H1 (cell line): ENCODE measurements around the gene ACOT7. TPM values are rescaled to one million over a fixed set of nuclear protein-coding genes. Genes with fewer than 3 reads are reported as not detected.
"Not testable (repeated sequence)": the region's sequence is repeated elsewhere in the genome, so short reads cannot be mapped to it uniquely, and the experiment has no call there.

Experiments
- CTCF ChIA-PET: fragments of 300-600 bp; sonication (Branson Sonifier 250); formaldehyde crosslinking; loops from one replicate; lab custom pipeline; 2021; ENCODE audit not compliant: partially characterized antibody; lab: Charles Lee
- POLR2A ChIA-PET: fragments of 300-600 bp; sonication (Branson Sonifier 250); formaldehyde crosslinking; loops from one replicate; lab custom pipeline; 2021; ENCODE audit warnings: inconsistent platforms; ENCODE audit not compliant: partially characterized antibody; lab: Charles Lee
- DNase-seq, 2 experiments: peaks; one replicate each; pipeline versions ENCODE4 v3.0.0 to v3.0.0-alpha.2; 2010 to 2022; ENCODE audit warnings: low spot score in 2 of 2, low read depth in 1 of 2, mixed read lengths in 1 of 2
- FAIRE-seq: peaks from 2 replicates; lab custom pipeline; 2011; peaks lifted over from hg19 to GRCh38; lab: Jason Lieb, UNC
- H2AFZ ChIP-seq: 2 replicates; pipeline ENCODE4 v1.8.1; 2012; ENCODE audit warnings: low read length, inconsistent platforms
- H2AK5ac ChIP-seq: 2 replicates; pipeline ENCODE4 v1.6.1; 2013; ENCODE audit warnings: low read depth, low read length
- H2BK120ac ChIP-seq: replicated peaks from 2 replicates; pipeline ENCODE3; 2013; ENCODE audit warnings: low read depth, low read length, inconsistent platforms
- H2BK12ac ChIP-seq: 2 replicates; pipeline ENCODE4 v1.6.1; 2013; ENCODE audit warnings: low read depth, low read length
- H2BK15ac ChIP-seq: 2 replicates; pipeline ENCODE4 v1.6.1; 2013; ENCODE audit warnings: low read length
- H2BK20ac ChIP-seq: 2 replicates; pipeline ENCODE4 v1.6.1; 2013; ENCODE audit warnings: low read length
- H2BK5ac ChIP-seq: 2 replicates; pipeline ENCODE4 v1.6.1; 2013; ENCODE audit warnings: low read depth, low read length
- H3K14ac ChIP-seq: 2 replicates; pipeline ENCODE4 v1.6.1; 2013; ENCODE audit warnings: inconsistent platforms; ENCODE audit not compliant: insufficient read length
- H3K18ac ChIP-seq: 2 replicates; pipeline ENCODE4 v1.6.1; 2013; ENCODE audit warnings: low read length; ENCODE audit errors: extremely low read depth
- H3K23ac ChIP-seq: 2 replicates; pipeline ENCODE4 v1.6.1; 2013; ENCODE audit warnings: inconsistent platforms; ENCODE audit not compliant: insufficient read length
- H3K23me2 ChIP-seq: 2 replicates; pipeline ENCODE4 v1.6.1; 2013; ENCODE audit warnings: low read depth, low read length
- H3K27ac ChIP-seq: 2 replicates; pipeline ENCODE4 v1.6.1; 2011; ENCODE audit warnings: low read depth, low read length, inconsistent platforms
- H3K27me3 ChIP-seq, 4 experiments: replicated peaks in 1 of 4; 1 replicate in 1 of 4; 2 replicates in 3 of 4; pipeline versions ENCODE4 v1.6.1 to v1.8.1; 2011 to 2013; ENCODE audit warnings: low read length in 3 of 4, mild to moderate bottlenecking in 3 of 4, inconsistent platforms in 2 of 4, mixed read lengths in 2 of 4, moderate library complexity in 1 of 4; ENCODE audit not compliant: control insufficient read depth in 3 of 4, insufficient read depth in 3 of 4; ENCODE audit errors: extremely low read depth in 1 of 4
- H3K36me3 ChIP-seq, 4 experiments: 2 replicates each; pipeline versions ENCODE4 v1.6.1 to v1.8.1; 2011 to 2013; ENCODE audit warnings: mild to moderate bottlenecking in 4 of 4, low read length in 3 of 4, moderate library complexity in 2 of 4, control low read depth in 1 of 4, inconsistent platforms in 1 of 4; ENCODE audit not compliant: insufficient read depth in 4 of 4, control insufficient read depth in 2 of 4
- H3K4ac ChIP-seq: replicated peaks from 2 replicates; pipeline ENCODE3; 2013; ENCODE audit warnings: low read length, low read depth, mixed read lengths, inconsistent platforms; ENCODE audit not compliant: insufficient read length
- H3K4me1 ChIP-seq, 4 experiments: replicated peaks in 1 of 4; 1 replicate in 1 of 4; 2 replicates in 3 of 4; pipeline versions ENCODE4 v1.6.1 to v1.8.1; 2011 to 2013; ENCODE audit warnings: low read length in 3 of 4, inconsistent platforms in 2 of 4, mixed read lengths in 1 of 4; ENCODE audit not compliant: insufficient read depth in 4 of 4, control insufficient read depth in 3 of 4
- H3K4me2 ChIP-seq, 2 experiments: 2 replicates each; pipeline versions ENCODE4 v1.6.1 to v1.8.1; 2011 to 2013; ENCODE audit warnings: low read depth in 2 of 2, low read length in 2 of 2, control low read depth in 1 of 2, inconsistent platforms in 1 of 2, mild to moderate bottlenecking in 1 of 2; ENCODE audit not compliant: insufficient read depth in 1 of 2
- H3K4me3 ChIP-seq, 4 experiments: fragments of 200-600, 300-600 bp in 1 of 4; sonication (generic), shearing (Covaris generic), sonication (Bioruptor Twin) in 1 of 4; 2 replicates each; pipeline versions ENCODE4 v1.5.1 to v1.8.1; 2011 to 2016; ENCODE audit warnings: low read length in 4 of 4, low read depth in 3 of 4, control low read depth in 2 of 4, inconsistent platforms in 2 of 4, mild to moderate bottlenecking in 2 of 4, mixed read lengths in 1 of 4, moderate library complexity in 1 of 4; ENCODE audit not compliant: insufficient read depth in 2 of 4; ENCODE audit errors: extremely low read depth in 1 of 4
- H3K56ac ChIP-seq: replicated peaks from 2 replicates; pipeline ENCODE3; 2013; ENCODE audit warnings: low read depth, mild to moderate bottlenecking, mixed read lengths, low read length, inconsistent platforms; ENCODE audit not compliant: insufficient read length
- H3K79me1 ChIP-seq: 2 replicates; pipeline ENCODE4 v1.6.1; 2013; ENCODE audit warnings: low read depth, low read length, control low read depth
- H3K79me2 ChIP-seq, 2 experiments: 2 replicates each; pipeline versions ENCODE4 v1.6.1 to v1.8.1; 2012 to 2013; ENCODE audit warnings: low read length in 2 of 2, mild to moderate bottlenecking in 2 of 2, inconsistent platforms in 1 of 2; ENCODE audit not compliant: insufficient read depth in 2 of 2, control insufficient read depth in 1 of 2
- H3K9ac ChIP-seq, 4 experiments: replicated peaks in 1 of 4; 1 replicate in 1 of 4; 2 replicates in 3 of 4; pipeline versions ENCODE4 v1.6.1 to v1.8.1; 2011 to 2013; ENCODE audit warnings: low read depth in 3 of 4, low read length in 3 of 4, control low read depth in 2 of 4, mild to moderate bottlenecking in 2 of 4, moderate library complexity in 2 of 4, inconsistent platforms in 1 of 4; ENCODE audit errors: extremely low read depth in 1 of 4
- H3K9me3 ChIP-seq, 2 experiments: 2 replicates each; pipeline versions ENCODE4 v1.6.1 to v1.8.1; 2012 to 2013; ENCODE audit warnings: mild to moderate bottlenecking in 2 of 2, moderate library complexity in 2 of 2, control low read depth in 1 of 2, inconsistent platforms in 1 of 2, low read depth in 1 of 2, low read length in 1 of 2, mixed read lengths in 1 of 2; ENCODE audit not compliant: insufficient read depth in 2 of 2
- H4K20me1 ChIP-seq, 2 experiments: replicated peaks in 1 of 2; 2 replicates each; pipeline versions ENCODE3 to v1.8.1; 2011 to 2013; ENCODE audit warnings: inconsistent platforms in 2 of 2, low read length in 2 of 2, mild to moderate bottlenecking in 1 of 2; ENCODE audit not compliant: insufficient read depth in 2 of 2, control insufficient read depth in 1 of 2
- H4K5ac ChIP-seq: 2 replicates; pipeline ENCODE4 v1.6.1; 2013; ENCODE audit warnings: low read length, low read depth, mixed read lengths, inconsistent platforms; ENCODE audit not compliant: insufficient read length
- H4K8ac ChIP-seq: 2 replicates; pipeline ENCODE4 v1.8.0; 2013; ENCODE audit warnings: mild to moderate bottlenecking, moderate library complexity, low read length, inconsistent platforms; ENCODE audit not compliant: insufficient read depth; ENCODE audit errors: extremely low read depth
- H4K91ac ChIP-seq: replicated peaks from 2 replicates; pipeline ENCODE3; 2013; ENCODE audit warnings: low read length, mixed read lengths, inconsistent platforms; ENCODE audit not compliant: insufficient read length
- WGBS, 2 experiments: shearing (Covaris generic) in 1 of 2; methylation state at CpG; one replicate each; pipeline versions ENCODE4 v1.1.6 to v1.1.7; 2013 to 2015; ENCODE audit warnings: low lambda C conversion rate in 2 of 2, mixed read lengths in 2 of 2, inconsistent platforms in 1 of 2, low coverage in 1 of 2, missing lambda C conversion rate in 1 of 2; ENCODE audit not compliant: insufficient replicate concordance in 2 of 2, insufficient coverage in 1 of 2, insufficient read length in 1 of 2; ENCODE audit errors: extremely low coverage in 1 of 2, missing lambda C conversion rate in 1 of 2; 5-methylcytosine and 5-hydroxymethylcytosine counted together
- polyA plus RNA-seq, 7 experiments: library from polyadenylated mRNA; depleted of rRNA in 3 of 7; stranded (reverse) in 5 of 7; unstranded in 2 of 7; fragments of >200 nt in 5 of 7; fragments of 200-250 nt in 2 of 7; gene quantifications; 1 replicate in 5 of 7; 2 replicates in 1 of 7; 4 replicates in 1 of 7; pipeline versions ENCODE4 v1.2.1 to v1.2.3, GENCODE V29; 2011 to 2013; ENCODE audit warnings: missing spikeins in 2 of 7, mixed read lengths in 2 of 7
- total RNA-seq: library from RNA; stranded (reverse); fragmentation: NEBNext Ultra II Directional; extraction: Animal tissue kit (Norgen Biotek cat#: 25700); gene quantifications from 2 replicates; pipeline ENCODE4 v1.2.1, GENCODE V29; 2021

The ACOT7 gene
- total and polyA plus RNA-seq, 2 of the 8 experiments (the other 6 are each of a cell fraction or from before 2014, with no cell fraction given) = 151 to 214 TPM

DNA sequence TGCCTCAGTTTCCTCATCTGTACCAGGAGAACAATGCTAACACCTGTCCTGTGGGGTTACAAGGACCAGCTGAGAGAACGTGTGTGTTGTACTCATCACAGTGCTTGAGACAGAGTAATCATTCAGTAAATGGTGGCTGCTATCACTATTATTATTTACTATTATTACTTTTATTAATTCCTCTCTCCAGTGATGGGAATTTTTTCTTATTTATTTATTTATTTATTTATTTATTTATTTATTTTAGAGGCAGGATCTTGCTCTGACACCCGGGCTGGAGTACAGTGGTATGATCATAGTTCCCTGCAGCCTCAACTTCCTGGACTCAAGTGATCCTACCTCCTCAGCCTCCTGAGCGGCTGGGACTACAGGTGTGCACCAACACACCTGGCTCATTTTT, 42.7 kb upstream of the ACOT7 start:
- not testable (repeated sequence) for H3K9me3 ChIP-seq, DNase-seq, H2AK5ac ChIP-seq, H3K18ac ChIP-seq, H3K14ac ChIP-seq, H3K79me1 ChIP-seq, H2BK12ac ChIP-seq, H4K20me1 ChIP-seq, H3K4ac ChIP-seq, H2BK20ac ChIP-seq, H2BK5ac ChIP-seq, H4K5ac ChIP-seq, H4K91ac ChIP-seq, H3K4me3 ChIP-seq, H3K27ac ChIP-seq, H3K79me2 ChIP-seq, H2AFZ ChIP-seq, H3K36me3 ChIP-seq, H3K23me2 ChIP-seq, H2BK120ac ChIP-seq, H3K56ac ChIP-seq, FAIRE-seq, H3K4me2 ChIP-seq, H4K8ac ChIP-seq, H2BK15ac ChIP-seq, H3K9ac ChIP-seq, H3K23ac ChIP-seq
- ChIA-PET POLR2A (interaction anchor here (1.1 kb wide), 1 partner anchor 196 kb away, joined by 3 read pairs; no protein-coding TSS in a partner anchor), CTCF (interaction anchor here (1.1 to 18.8 kb wide), 17 partner anchors 10 to 262 kb away, joined by 3 to 321 read pairs (median 14); partner anchors contain the start of genes ESPN, HES2 and PLEKHG5)
- WGBS, 2 experiments = 78% methylated on average over 3 of the region's 3 CpGs; no CpG with 5 or more reads in 1 of the 2 experiments
- peaks cover 2 to 10% (median 4%) of the 10 kb centered on the region in 4 experiments for H3K4me1 ChIP-seq
- peaks cover 0 to 17% (median 9%) of the 10 kb centered on the region in 4 experiments; a peak in 5 of 7 replicates for H3K27me3 ChIP-seq
